ENCODE data around the gene NR6A1.

Gene NR6A1

DNA sequence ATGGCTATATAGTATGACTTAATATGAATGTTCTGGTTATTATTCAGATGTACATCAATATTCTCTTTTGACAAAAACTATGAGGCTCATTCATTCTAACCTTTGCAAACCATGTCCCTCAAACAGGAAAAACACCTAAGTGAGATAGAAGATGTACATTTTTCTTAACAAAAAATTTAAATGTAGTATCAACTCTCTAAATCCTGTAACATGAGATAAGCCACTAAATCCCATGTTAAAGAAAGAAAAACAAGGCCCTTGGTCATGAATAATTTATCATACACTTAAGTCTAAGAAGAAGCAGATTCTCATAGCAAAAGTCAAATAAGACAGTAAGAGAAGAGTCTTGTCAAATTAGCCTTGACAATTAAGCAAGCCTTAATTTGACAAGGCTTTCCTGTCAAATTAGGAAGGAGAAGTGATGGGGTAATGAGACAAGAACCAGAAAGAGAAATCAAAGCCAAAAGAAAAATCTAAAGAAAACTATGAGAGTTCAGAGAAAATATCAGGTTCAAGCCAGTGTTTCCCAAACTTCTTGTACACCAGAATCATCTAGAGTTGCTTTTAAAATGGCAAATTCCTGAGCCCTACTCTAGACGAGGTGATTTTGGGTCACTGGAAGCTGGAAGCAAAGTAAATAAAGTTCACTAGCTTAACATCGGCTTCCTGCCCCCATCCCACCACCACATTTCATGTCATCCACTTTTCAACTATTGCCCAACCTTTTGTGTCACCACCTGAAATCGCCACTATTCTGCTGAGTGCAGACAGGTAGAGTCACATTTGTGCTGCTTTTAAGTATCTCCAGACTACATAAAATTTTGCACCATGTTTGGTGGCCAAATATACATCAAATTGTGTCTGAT is 76.5 kb downstream of the NR6A1 start:
- H3K4me3 ChIP-seq (ENCODE audit: low read length): no peak overlapping the region
- H3K27ac ChIP-seq (ENCODE audit: low read length): no peak overlapping the region
- H3K4me1 ChIP-seq (ENCODE audit: control insufficient read depth, insufficient read depth, low read length): peaks cover 3% of the 10 kb centered on the region; the same call in 1 of the 2 replicates
- no peaks in the 10 kb centered on the region for H3K9me3 ChIP-seq (ENCODE audit: control insufficient read depth, insufficient read depth, low read length)
- DNase-seq (ENCODE audit: low read depth, low spot score): no peak
- WGBS (ENCODE audit: insufficient coverage, insufficient read length): no CpG with 5 or more reads among the region's 3 CpGs
- H3K36me3 ChIP-seq (ENCODE audit: control insufficient read depth, insufficient read depth, low read length): no peaks in the 10 kb centered on the region
- H3K27me3 ChIP-seq (ENCODE audit: control insufficient read depth, insufficient read depth, low read length): no peaks in the 10 kb centered on the region

DNA sequence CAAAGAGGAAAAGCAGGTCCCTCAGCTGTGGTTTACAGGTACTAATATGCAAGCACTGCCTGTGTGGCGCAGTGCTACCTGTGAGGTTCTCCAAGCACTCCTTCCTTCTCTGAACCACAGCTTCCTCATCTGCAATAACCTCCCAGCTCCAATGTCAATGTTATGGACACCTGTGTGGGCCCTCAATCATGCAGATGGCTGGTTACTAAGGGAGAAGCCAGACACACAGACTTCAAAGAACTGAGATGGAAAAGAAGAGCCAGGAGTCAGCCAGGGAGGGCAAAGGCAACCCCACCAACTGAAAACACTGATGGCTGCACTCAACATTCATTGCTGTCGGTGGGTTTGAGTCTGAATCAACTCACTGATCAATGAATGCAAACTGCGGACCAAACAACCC is 77.7 kb downstream of the NR6A1 start:
- Histone ChIP-seq H3K4me1 (ENCODE audit: control insufficient read depth, insufficient read depth, low read length) (peaks cover 3% of the 10 kb centered on the region; the same call in 1 of the 2 replicates), H3K9me3 (ENCODE audit: control insufficient read depth, insufficient read depth, low read length) (no peaks in the 10 kb centered on the region), H3K27me3 (ENCODE audit: control insufficient read depth, insufficient read depth, low read length) (no peaks in the 10 kb centered on the region), H3K36me3 (ENCODE audit: control insufficient read depth, insufficient read depth, low read length) (no peaks in the 10 kb centered on the region), H3K27ac (ENCODE audit: low read length) (no peak overlapping the region), H3K4me3 (ENCODE audit: low read length) (no peak overlapping the region)
- DNase-seq (ENCODE audit: low read depth, low spot score): no peak
- no CpG with 5 or more reads among the region's 3 CpGs for WGBS (ENCODE audit: insufficient coverage, insufficient read length)

DNA sequence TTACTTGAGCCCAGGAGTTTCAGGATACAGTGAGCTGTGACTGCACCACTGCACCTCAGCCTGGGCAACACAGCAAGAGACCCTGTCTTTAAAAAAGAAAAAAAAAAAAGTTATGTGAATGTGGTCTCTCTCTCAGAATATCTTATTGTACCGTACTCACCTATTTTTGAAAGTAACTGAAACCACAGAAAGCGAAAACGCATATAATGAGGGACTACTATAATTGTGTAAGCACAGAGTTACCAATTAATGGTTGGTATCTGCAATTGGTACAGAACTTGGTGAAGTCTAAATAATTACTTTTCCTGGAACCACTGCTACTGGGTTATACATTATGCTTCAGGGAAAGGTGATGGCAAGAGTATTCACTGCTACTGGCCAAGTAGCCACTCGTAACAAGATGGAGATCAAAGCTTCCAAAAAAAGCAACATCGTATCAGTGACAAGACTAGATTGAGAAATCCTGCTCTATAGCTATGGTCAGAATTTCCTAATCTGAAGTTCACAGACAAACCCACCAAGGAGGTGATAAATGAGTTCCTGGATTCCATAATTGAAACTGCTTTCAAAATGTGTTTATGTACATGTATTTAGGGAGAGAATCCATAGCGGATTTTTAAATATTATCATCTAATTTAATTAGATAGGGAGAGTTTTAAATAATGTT is 82.7 kb downstream of the NR6A1 start:
- Histone ChIP-seq H3K27me3 (ENCODE audit: control insufficient read depth, insufficient read depth, low read length) (no peaks in the 10 kb centered on the region), H3K27ac (ENCODE audit: low read length) (no peak overlapping the region), H3K4me1 (ENCODE audit: control insufficient read depth, insufficient read depth, low read length) (no peaks in the 10 kb centered on the region), H3K36me3 (ENCODE audit: control insufficient read depth, insufficient read depth, low read length) (no peaks in the 10 kb centered on the region), H3K9me3 (ENCODE audit: control insufficient read depth, insufficient read depth, low read length) (no peaks in the 10 kb centered on the region), H3K4me3 (ENCODE audit: low read length) (no peak overlapping the region)
- no CpG with 5 or more reads among the region's 6 CpGs for WGBS (ENCODE audit: insufficient coverage, insufficient read length)
- DNase-seq (ENCODE audit: low read depth, low spot score): no peak

DNA sequence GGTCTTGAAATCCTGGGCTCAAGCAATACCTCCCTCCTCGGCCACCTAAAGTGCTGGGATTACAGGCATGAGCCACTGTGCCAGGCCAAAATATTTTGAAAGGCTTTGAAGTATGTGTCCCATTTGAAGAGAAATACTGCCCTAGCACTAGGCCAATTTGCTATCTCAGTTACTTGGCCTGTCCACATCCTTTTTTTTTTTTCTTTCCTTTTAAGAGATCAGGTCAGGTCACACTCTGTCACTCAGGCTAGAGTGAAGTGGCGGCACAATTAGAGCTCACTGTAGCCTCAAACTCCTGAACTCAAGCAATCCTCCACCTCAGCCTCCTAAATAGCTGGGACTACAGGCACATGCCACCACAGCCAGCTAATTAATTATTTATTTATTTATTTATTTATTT is 84.2 kb downstream of the NR6A1 start:
- no peaks in the 10 kb centered on the region for H3K4me1 ChIP-seq (ENCODE audit: control insufficient read depth, insufficient read depth, low read length)
- H3K36me3 ChIP-seq (ENCODE audit: control insufficient read depth, insufficient read depth, low read length): no peaks in the 10 kb centered on the region
- H3K27ac ChIP-seq (ENCODE audit: low read length): no peak overlapping the region
- no peak for DNase-seq (ENCODE audit: low read depth, low spot score)
- no peaks in the 10 kb centered on the region for H3K27me3 ChIP-seq (ENCODE audit: control insufficient read depth, insufficient read depth, low read length)
- H3K4me3 ChIP-seq (ENCODE audit: low read length): no peak overlapping the region
- whole genome bisulfite sequencing (ENCODE audit: insufficient coverage, insufficient read length): no CpG with 5 or more reads among the region's 2 CpGs
- H3K9me3 ChIP-seq (ENCODE audit: control insufficient read depth, insufficient read depth, low read length): no peaks in the 10 kb centered on the region

DNA sequence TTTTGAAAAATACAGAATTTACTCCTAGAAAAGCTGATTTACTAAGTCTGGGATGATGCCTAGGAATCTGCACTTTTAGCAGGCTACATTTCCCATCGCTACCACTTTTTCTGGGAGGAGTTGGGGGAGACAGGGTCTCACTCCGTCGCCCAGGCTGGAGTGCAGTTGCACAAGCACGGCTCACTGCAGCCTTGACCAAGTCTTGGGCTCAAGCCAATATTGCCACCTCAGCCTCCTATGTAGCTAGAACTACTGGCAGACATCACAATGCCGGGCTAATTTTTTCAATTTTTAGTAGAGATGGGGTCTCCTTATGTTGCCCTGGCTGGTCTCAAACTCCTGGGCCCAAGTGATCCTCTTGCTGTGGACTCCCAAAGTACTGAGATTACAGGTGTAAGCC is 85.9 kb downstream of the NR6A1 start:
- no peaks in the 10 kb centered on the region for H3K9me3 ChIP-seq (ENCODE audit: control insufficient read depth, insufficient read depth, low read length)
- no peak overlapping the region for H3K27ac ChIP-seq (ENCODE audit: low read length)
- no peaks in the 10 kb centered on the region for H3K4me1 ChIP-seq (ENCODE audit: control insufficient read depth, insufficient read depth, low read length)
- H3K36me3 ChIP-seq (ENCODE audit: control insufficient read depth, insufficient read depth, low read length): no peaks in the 10 kb centered on the region
- DNase-seq (ENCODE audit: low read depth, low spot score): no peak
- no CpG with 5 or more reads among the region's 5 CpGs for WGBS (ENCODE audit: insufficient coverage, insufficient read length)
- no peaks in the 10 kb centered on the region for H3K27me3 ChIP-seq (ENCODE audit: control insufficient read depth, insufficient read depth, low read length)
- no peak overlapping the region for H3K4me3 ChIP-seq (ENCODE audit: low read length)

DNA sequence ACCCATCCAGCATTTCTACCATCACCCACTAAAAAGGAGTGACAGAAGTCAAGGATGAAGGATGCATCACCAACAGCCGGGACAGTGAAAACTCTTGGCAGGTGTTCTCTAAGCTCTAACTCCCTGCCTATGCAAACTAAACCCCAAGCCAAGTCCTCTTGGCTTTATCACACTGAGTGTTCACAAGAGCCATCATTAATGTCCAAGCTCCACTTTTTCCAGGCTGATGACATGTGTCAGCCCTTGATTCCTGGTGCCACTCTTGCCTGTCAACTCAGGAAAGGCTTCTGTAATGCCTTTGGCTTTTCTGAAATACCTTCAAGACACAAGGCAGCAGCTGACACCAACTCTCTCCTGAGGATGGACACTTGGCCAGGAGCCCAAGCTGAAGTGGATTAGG is 86.9 kb downstream of the NR6A1 start:
- H3K27ac ChIP-seq (ENCODE audit: low read length): no peak overlapping the region
- no peaks in the 10 kb centered on the region for H3K36me3 ChIP-seq (ENCODE audit: control insufficient read depth, insufficient read depth, low read length)
- no peak overlapping the region for H3K4me3 ChIP-seq (ENCODE audit: low read length)
- no peak for DNase-seq (ENCODE audit: low read depth, low spot score)
- H3K27me3 ChIP-seq (ENCODE audit: control insufficient read depth, insufficient read depth, low read length): no peaks in the 10 kb centered on the region
- no peaks in the 10 kb centered on the region for H3K4me1 ChIP-seq (ENCODE audit: control insufficient read depth, insufficient read depth, low read length)
- H3K9me3 ChIP-seq (ENCODE audit: control insufficient read depth, insufficient read depth, low read length): no peaks in the 10 kb centered on the region
- no CpG with 5 or more reads among the region's 1 CpG for WGBS (ENCODE audit: insufficient coverage, insufficient read length)

DNA sequence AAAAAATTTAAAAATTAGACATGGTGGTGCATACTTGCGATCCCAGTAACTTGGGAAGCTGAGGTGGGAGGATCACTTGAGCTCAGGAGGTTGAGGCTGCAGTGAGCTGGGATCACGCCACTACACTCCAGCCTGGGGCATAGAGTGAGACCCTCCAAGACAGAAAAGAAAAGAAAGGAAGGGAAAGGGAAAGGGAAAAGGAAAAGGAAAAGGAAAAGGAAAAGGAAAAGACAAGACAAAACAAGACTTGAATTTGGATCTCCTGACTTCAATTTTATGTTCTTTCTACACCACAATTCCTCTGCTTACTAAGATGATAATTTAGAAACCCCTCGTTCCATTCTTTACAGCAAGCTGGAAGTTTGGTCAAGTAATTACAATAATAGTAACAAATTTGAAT is 88.1 kb downstream of the NR6A1 start:
- Histone ChIP-seq H3K4me1 (ENCODE audit: control insufficient read depth, insufficient read depth, low read length) (no peaks in the 10 kb centered on the region), H3K9me3 (ENCODE audit: control insufficient read depth, insufficient read depth, low read length) (no peaks in the 10 kb centered on the region), H3K36me3 (ENCODE audit: control insufficient read depth, insufficient read depth, low read length) (no peaks in the 10 kb centered on the region), H3K27me3 (ENCODE audit: control insufficient read depth, insufficient read depth, low read length) (no peaks in the 10 kb centered on the region), H3K4me3 (ENCODE audit: low read length) (no peak overlapping the region), H3K27ac (ENCODE audit: low read length) (no peak overlapping the region)
- DNase-seq (ENCODE audit: low read depth, low spot score): no peak
- no CpG with 5 or more reads among the region's 3 CpGs for WGBS (ENCODE audit: insufficient coverage, insufficient read length)

DNA sequence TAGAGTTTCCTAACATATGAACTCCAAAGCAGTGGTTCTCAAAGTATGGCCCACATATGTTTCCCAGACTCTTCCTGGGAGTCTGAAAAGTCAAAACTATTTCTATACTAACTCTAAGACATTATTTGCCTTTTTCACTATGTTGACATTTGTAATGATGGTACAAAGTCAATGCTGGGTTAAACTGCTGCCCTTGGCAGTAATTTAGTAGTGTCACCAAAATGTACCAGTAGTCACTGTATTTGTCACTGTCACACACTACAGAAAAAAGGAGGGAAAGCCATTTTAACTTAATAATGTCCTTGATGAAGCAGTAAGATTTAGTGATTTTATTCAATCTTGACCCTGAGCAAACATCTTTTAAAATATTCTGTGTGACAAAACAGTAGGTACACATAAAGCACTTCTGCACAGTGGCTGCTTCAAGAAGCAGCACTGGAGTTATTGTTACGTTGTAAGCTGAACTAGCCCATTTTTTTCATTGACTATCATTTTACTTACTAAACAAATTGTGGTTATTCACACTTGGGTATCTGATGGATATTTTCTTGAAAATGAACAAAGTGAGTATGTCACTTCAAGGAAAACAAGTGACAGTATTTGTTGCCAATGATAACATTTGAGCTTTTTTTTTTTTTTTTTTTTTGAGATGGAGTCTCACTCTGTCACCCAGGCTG is 90.3 kb downstream of the NR6A1 start:
- Histone ChIP-seq H3K4me1 (ENCODE audit: control insufficient read depth, insufficient read depth, low read length) (no peaks in the 10 kb centered on the region), H3K4me3 (ENCODE audit: low read length) (no peak overlapping the region), H3K27ac (ENCODE audit: low read length) (no peak overlapping the region), H3K9me3 (ENCODE audit: control insufficient read depth, insufficient read depth, low read length) (no peaks in the 10 kb centered on the region), H3K36me3 (ENCODE audit: control insufficient read depth, insufficient read depth, low read length) (no peaks in the 10 kb centered on the region), H3K27me3 (ENCODE audit: control insufficient read depth, insufficient read depth, low read length) (no peaks in the 10 kb centered on the region)
- WGBS (ENCODE audit: insufficient coverage, insufficient read length): no CpG with 5 or more reads among the region's 1 CpG
- no peak for DNase-seq (ENCODE audit: low read depth, low spot score)

DNA sequence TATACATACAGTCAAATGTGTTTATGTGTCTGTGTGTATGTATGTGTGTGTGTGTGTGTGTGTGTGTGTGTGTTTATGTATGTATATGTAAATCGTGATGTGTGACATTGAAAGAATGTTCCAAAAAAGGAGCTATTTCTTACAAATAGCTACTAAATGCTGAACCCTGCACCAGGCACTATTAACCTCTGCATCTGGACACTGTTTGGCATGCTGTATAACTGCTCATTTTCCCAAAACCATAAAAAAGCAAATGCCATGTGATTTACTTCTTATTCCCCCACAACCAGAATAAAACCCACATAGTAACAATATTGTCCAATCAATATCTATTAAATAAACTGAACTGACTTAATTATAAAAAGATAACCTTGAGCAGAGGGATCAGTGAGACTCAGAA is 91.1 kb downstream of the NR6A1 start:
- no peaks in the 10 kb centered on the region for H3K36me3 ChIP-seq (ENCODE audit: control insufficient read depth, insufficient read depth, low read length)
- H3K27ac ChIP-seq (ENCODE audit: low read length): no peak overlapping the region
- no peaks in the 10 kb centered on the region for H3K4me1 ChIP-seq (ENCODE audit: control insufficient read depth, insufficient read depth, low read length)
- no peak overlapping the region for H3K4me3 ChIP-seq (ENCODE audit: low read length)
- WGBS (ENCODE audit: insufficient coverage, insufficient read length): 100% methylated on average over 1 of the region's 1 CpG
- no peaks in the 10 kb centered on the region for H3K27me3 ChIP-seq (ENCODE audit: control insufficient read depth, insufficient read depth, low read length)
- no peaks in the 10 kb centered on the region for H3K9me3 ChIP-seq (ENCODE audit: control insufficient read depth, insufficient read depth, low read length)
- no peak for DNase-seq (ENCODE audit: low read depth, low spot score)

DNA sequence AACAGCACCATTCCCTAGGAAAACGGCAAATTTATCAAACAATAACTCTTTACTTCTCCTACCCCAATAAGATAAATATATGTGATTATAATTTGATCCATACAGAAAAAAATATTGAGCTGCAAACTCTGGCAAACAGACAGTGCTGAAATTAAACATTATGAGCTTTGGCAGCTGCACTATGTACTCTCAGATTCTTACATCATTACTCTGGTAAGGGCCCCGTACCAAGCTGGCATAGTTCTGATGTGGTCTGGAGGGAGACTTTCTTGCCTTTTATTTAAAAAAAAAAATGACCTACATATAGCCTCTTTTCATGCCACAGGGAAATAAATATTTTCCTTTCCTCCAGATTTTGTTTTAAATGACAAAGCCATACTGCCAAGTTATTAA is 95.0 kb downstream of the NR6A1 start:
- Histone ChIP-seq H3K36me3 (ENCODE audit: control insufficient read depth, insufficient read depth, low read length) (no peaks in the 10 kb centered on the region), H3K9me3 (ENCODE audit: control insufficient read depth, insufficient read depth, low read length) (no peaks in the 10 kb centered on the region), H3K4me1 (ENCODE audit: control insufficient read depth, insufficient read depth, low read length) (no peaks in the 10 kb centered on the region), H3K27ac (ENCODE audit: low read length) (no peak overlapping the region), H3K27me3 (ENCODE audit: control insufficient read depth, insufficient read depth, low read length) (no peaks in the 10 kb centered on the region), H3K4me3 (ENCODE audit: low read length) (no peak overlapping the region)
- WGBS (ENCODE audit: insufficient coverage, insufficient read length): no CpG with 5 or more reads among the region's 2 CpGs
- no peak for DNase-seq (ENCODE audit: low read depth, low spot score)

Measured in iPS DF 6.9 (cell line).